GM21786 (cell line): Measurements from ENCODE around the gene ROR2.
"Not testable (repeated sequence)": the region's sequence is repeated elsewhere in the genome, so short reads cannot be mapped to it uniquely, and the experiment has no call there.

Experiments
- ATAC-seq: cut with Tn5 transposase; IDR thresholded peaks from one replicate; pipeline ENCODE4 v1.9.1; 2021; ENCODE audit not compliant: unreplicated experiment

Gene ROR2

GRCh38 chr9:91802391-91802790 lies 147.6 kb downstream of the ROR2 start:
- ATAC-seq = no peak

GRCh38 chr9:91800473-91801030 lies 149.5 kb downstream of the ROR2 start:
- no peak for ATAC-seq

- no peak for ATAC-seq
These were observed 150.8 kb downstream of the ROR2 start for GRCh38 chr9:91799113-91799744.

- ATAC-seq = not testable (repeated sequence)
These were observed 151.5 kb downstream of the ROR2 start for GRCh38 chr9:91798273-91799112.

GRCh38 chr9:91797517-91797916 lies 152.5 kb downstream of the ROR2 start:
- ATAC-seq = not testable (repeated sequence)

- not testable (repeated sequence) for ATAC-seq
These were observed 153.5 kb downstream of the ROR2 start for GRCh38 chr9:91796516-91796915.

GRCh38 chr9:91795598-91796241 lies 154.3 kb downstream of the ROR2 start:
- no peak for ATAC-seq

GRCh38 chr9:91793371-91793770 lies 156.7 kb downstream of the ROR2 start:
- not testable (repeated sequence) for ATAC-seq

GRCh38 chr9:91790917-91791316 lies 159.1 kb downstream of the ROR2 start:
- ATAC-seq = no peak

- no peak for ATAC-seq
These were observed 160.1 kb downstream of the ROR2 start for GRCh38 chr9:91789941-91790340.

- no peak for ATAC-seq
These were observed 162.1 kb downstream of the ROR2 start for GRCh38 chr9:91787931-91788330.

GRCh38 chr9:91786132-91786896 lies 163.7 kb downstream of the ROR2 start:
- no peak for ATAC-seq

GRCh38 chr9:91785447-91785842 lies 164.6 kb downstream of the ROR2 start:
- ATAC-seq = no peak

- ATAC-seq = no peak
These were observed 165.2 kb downstream of the ROR2 start for GRCh38 chr9:91784673-91785446.

GRCh38 chr9:91783876-91784672 lies 166.0 kb downstream of the ROR2 start:
- ATAC-seq = no peak

- ATAC-seq = no peak
These were observed 166.6 kb downstream of the ROR2 start for GRCh38 chr9:91783411-91783810.

GRCh38 chr9:91782708-91783214 lies 167.3 kb downstream of the ROR2 start:
- ATAC-seq = no peak

- no peak for ATAC-seq
These were observed 168.1 kb downstream of the ROR2 start for GRCh38 chr9:91781906-91782305.

GRCh38 chr9:91781116-91781515 lies 168.9 kb downstream of the ROR2 start:
- ATAC-seq = no peak
